ENCODE results near the gene GNGT2.

Gene GNGT2

GRCh38 chr17:49230636-49231562 is 20.5 kb upstream of the GNGT2 start, which contains the start of gene PHOSPHO1:
TSS of gene PHOSPHO1 (minus strand) at chr17:49230787. CDS start at chr17:49226691, 4,096 bp downstream.
- DNase-seq (ENCODE audit: extremely low spot score): peak; percentile 92
- ChIA-PET POLR2A (no interaction called here), CTCF (interaction anchor here (1.0 to 8.7 kb wide), 4 partner anchors 9 to 326 kb away, joined by 3 to 143 read pairs (median 64); partner anchors contain the start of genes ABI3 and GNGT2)
- TF ChIP-seq, protein P1, sequence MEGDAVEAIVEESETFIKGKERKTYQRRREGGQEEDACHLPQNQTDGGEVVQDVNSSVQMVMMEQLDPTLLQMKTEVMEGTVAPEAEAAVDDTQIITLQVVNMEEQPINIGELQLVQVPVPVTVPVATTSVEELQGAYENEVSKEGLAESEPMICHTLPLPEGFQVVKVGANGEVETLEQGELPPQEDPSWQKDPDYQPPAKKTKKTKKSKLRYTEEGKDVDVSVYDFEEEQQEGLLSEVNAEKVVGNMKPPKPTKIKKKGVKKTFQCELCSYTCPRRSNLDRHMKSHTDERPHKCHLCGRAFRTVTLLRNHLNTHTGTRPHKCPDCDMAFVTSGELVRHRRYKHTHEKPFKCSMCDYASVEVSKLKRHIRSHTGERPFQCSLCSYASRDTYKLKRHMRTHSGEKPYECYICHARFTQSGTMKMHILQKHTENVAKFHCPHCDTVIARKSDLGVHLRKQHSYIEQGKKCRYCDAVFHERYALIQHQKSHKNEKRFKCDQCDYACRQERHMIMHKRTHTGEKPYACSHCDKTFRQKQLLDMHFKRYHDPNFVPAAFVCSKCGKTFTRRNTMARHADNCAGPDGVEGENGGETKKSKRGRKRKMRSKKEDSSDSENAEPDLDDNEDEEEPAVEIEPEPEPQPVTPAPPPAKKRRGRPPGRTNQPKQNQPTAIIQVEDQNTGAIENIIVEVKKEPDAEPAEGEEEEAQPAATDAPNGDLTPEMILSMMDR (IDR thresholded peaks at IDR 0.05; ENCODE audit: control extremely low read depth, extremely low read depth, low read depth, missing control alignments): no peak

DNA sequence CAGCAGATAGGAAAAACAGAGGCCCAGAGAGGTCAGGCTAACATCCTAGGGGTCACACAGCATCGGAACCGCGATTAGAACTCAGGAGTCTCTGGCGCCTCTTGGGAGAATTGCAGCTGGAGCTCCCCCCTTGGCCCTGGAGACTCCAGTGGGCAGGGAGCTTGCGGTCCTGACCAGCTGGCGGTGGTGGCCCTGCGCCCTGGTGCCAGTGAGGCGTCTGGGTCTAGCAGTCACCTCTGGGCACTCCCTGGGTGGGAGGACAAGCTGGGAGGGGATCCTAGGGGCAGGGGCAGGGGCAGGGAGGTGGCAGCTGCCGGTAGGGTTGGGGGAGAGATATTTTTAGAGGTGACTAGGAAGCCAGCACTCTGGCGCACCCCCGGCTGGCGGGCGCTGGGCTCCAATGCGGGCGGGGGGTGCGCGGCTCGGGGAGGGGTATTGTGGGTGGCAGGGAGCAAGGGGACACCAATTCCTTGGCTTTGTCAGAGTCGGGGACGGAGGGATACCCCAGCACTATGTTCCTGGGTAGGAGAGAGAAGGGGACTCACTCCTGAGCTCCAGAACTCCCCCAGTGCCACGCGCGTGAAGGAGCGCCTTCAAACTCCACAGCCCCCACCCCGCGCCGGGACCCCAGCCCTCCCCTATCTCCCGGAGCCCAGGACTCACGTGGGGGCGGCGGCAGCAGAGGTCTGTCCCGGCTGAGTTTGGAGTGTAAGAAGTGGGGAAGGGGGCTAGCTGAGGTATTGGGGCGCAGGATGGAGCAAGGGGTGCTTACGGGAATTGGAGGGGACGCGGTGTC is 19.6 kb upstream of the GNGT2 start:
- POLR2A ChIA-PET: interaction anchor here (0.6 kb wide), 1 partner anchor 156 kb away, joined by 4 read pairs; no protein-coding TSS in a partner anchor

DNA sequence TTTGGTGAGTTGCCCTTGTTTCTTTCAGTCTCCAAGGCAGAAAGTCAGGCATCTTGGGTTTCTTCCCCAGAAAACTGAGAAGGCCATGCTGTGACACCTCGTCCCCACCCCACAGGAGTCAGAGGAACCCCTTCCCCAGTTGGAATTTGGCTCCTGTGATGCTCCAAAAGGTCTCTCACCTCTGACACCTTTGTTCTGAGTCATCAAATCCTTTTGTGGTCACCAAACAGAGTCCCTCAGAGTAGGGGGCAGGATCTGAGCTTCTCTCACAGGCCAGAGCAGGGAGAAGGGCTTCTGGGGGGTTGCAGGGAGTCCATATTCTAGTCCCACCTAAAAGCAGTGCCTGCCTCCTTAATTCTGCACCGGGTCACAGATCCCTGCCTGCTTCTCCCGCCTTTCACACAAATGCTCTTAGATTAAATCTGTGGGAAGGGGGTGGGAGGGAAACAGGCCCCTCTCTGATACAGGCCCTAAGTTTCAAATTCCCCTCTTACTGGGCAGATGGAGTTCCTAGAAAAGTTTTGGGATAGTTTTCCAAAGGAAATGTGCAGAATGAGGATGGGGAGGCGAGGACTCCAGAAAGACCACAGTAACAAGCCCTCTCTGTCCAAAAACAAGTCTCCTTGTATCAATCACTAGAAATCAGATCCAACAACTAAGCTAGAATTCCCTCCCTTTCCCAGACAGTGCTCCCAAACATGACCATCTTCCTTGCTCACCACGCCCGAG is 18.9 kb upstream of the GNGT2 start:
- ChIA-PET CTCF (interaction anchor here (1.5 to 8.7 kb wide), 7 partner anchors 16 to 139 kb away, joined by 3 to 143 read pairs (median 9); partner anchors contain the start of genes ABI3 and GNGT2), POLR2A (interaction anchor here (0.6 to 1.0 kb wide), 3 partner anchors 14 to 157 kb away, joined by 3 to 5 read pairs (median 4); no protein-coding TSS in a partner anchor)
- no peak for DNase-seq (ENCODE audit: extremely low spot score)

More for the DNA sequence above, 19.6 kb upstream of the GNGT2 start:
- no peak for DNase-seq (ENCODE audit: extremely low spot score)
- TF ChIP-seq, protein P1 (IDR thresholded peaks at IDR 0.05; ENCODE audit: control extremely low read depth, extremely low read depth, low read depth, missing control alignments): no peak
- CTCF ChIA-PET: interaction anchor here (1.0 to 8.7 kb wide), 4 partner anchors 17 to 327 kb away, joined by 3 to 143 read pairs (median 64); partner anchors contain the start of genes ABI3 and GNGT2

DNA sequence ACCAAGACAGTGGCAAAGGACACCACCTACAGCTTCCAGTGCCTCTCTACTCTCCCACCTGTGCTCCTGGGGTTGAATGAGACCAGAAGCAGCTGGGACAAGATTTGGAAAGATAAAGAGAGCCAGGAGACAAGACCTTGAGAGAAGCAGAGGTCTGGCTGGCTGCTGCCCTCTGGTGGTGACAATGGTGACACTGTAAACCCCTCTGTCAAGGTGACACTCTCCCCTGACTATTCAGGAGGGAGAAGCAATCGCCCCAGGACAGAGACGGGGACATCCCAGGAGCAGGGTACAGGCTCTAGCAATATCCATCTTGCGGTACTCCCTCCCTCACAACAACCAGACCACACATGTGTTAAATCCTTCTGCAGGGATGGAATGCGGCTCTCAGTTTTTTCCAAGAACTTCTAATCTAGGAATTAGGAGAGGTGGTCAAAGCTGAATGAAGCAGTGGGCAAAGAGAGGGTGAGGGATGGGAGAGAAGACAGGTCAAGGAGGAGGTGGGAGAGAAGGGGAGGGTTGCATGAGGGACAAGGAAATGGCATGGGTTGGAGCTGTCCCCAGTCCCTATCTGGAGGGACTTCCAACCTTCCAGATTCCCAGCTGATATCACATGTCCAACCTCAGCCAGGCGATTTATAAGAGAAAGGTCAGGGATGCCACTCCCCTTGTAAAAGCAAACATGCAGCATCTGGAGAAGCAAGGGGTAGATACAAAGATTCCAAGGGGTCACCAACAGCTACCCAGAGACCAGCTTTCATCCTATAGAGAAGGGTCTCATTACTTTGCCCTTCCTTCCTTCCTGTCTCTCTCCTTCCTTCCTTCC is 17.3 kb upstream of the GNGT2 start:
- DNase-seq (ENCODE audit: extremely low spot score): peak; percentile 81
- CTCF ChIA-PET: interaction anchor here (0.6 to 8.7 kb wide), 29 partner anchors 8 to 349 kb away, joined by 3 to 143 read pairs (median 3); partner anchors contain the start of genes ABI3 and GNGT2
- TF ChIP-seq, protein P1 (IDR thresholded peaks at IDR 0.05; ENCODE audit: control extremely low read depth, extremely low read depth, low read depth, missing control alignments): peak; percentile 84
- POLR2A ChIA-PET: no interaction called here

More for the DNA sequence above, 18.9 kb upstream of the GNGT2 start:
- TF ChIP-seq, protein P1 (IDR thresholded peaks at IDR 0.05; ENCODE audit: control extremely low read depth, extremely low read depth, low read depth, missing control alignments): no peak

DNA sequence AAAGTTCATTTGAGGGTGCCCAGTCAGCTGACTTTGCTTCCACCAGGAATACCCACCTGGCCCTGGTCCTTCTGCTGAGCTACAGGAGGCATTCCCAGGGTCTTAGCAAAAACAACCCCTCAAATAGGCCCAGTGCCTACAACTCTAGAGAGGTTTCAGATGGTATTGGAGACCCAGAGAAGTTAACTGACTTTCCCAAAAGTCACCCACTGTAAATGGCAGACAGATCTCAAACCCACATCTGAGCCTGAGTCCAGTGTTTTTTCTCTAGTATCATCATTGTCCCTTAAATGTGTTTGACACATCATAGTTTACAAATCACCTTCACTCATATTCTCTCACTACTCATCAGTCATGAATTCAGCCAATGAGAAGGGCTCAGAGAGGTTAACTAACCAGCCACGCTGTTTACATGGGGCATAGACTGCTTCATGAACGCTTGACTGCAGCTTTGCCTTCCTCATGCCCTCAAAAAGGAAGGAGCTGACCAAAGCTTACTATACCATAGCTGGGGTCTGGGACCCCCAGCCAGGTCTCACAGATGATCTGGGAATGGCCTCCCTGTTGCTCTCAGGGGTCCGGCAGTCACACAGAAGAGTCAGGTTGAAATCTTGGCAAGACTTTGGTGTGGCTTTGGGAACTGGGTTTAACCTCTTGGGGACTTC is 16.5 kb upstream of the GNGT2 start:
- TF ChIP-seq, protein P1 (IDR thresholded peaks at IDR 0.05; ENCODE audit: control extremely low read depth, extremely low read depth, low read depth, missing control alignments): no peak
- no peak for DNase-seq (ENCODE audit: extremely low spot score)
- ChIA-PET POLR2A (no interaction called here), CTCF (interaction anchor here (0.6 to 8.7 kb wide), 22 partner anchors 8 to 194 kb away, joined by 3 to 143 read pairs (median 4); partner anchors contain the start of genes ABI3 and GNGT2)
